AG04450 (cell line): ENCODE results near the gene MPP3. TPM values are rescaled to one million over a fixed set of nuclear protein-coding genes. Genes with fewer than 3 reads are reported as not detected.

Experiments
- CTCF ChIA-PET: fragments of 300-600, 350-600 bp; formaldehyde crosslinking; extraction: SDS; loops from one replicate; lab custom pipeline; 2022; ENCODE audit warnings: antibody characterized with exemption, inconsistent platforms; lab: Charles Lee
- POLR2A ChIA-PET: fragments of 350-600 bp; formaldehyde crosslinking; extraction: SDS; loops from one replicate; lab custom pipeline; 2021; ENCODE audit warnings: antibody characterized with exemption, inconsistent platforms; lab: Yijun Ruan, JAX
- DNase-seq: peaks from one replicate; pipeline ENCODE4 v3.0.0-alpha.2; 2011; ENCODE audit warnings: low read depth, low spot score
- H3K27ac ChIP-seq: one replicate; pipeline ENCODE4 v1.5.1; 2012; ENCODE audit warnings: low read depth, low read length, control low read depth
- H3K27me3 ChIP-seq: one replicate; pipeline ENCODE4 v1.6.0; 2012; ENCODE audit warnings: low read length; ENCODE audit not compliant: control insufficient read depth, insufficient read depth
- H3K4me3 ChIP-seq: 2 replicates; pipeline ENCODE4 v1.5.1; 2011; ENCODE audit warnings: mild to moderate bottlenecking, low read depth, low read length, control low read depth
- H3K9me3 ChIP-seq: 2 replicates; pipeline ENCODE4 v1.5.1; 2012; ENCODE audit warnings: low read length; ENCODE audit not compliant: control insufficient read depth, insufficient read depth
- polyA plus RNA-seq: library from polyadenylated mRNA; depleted of rRNA; stranded (reverse); fragments of >200 nt; gene quantifications from 2 replicates; pipeline ENCODE4 v1.2.3, GENCODE V29; 2011
- TF ChIP-seq, protein P1 (sequence below): IDR thresholded peaks from 2 replicates; pipeline ENCODE4 v1.5.1; 2011; ENCODE audit warnings: low read depth, low read length, control low read depth, inconsistent platforms

MPP3 gene
- polyA plus RNA-seq, 1 experiment, result 4.5 TPM

DNA sequence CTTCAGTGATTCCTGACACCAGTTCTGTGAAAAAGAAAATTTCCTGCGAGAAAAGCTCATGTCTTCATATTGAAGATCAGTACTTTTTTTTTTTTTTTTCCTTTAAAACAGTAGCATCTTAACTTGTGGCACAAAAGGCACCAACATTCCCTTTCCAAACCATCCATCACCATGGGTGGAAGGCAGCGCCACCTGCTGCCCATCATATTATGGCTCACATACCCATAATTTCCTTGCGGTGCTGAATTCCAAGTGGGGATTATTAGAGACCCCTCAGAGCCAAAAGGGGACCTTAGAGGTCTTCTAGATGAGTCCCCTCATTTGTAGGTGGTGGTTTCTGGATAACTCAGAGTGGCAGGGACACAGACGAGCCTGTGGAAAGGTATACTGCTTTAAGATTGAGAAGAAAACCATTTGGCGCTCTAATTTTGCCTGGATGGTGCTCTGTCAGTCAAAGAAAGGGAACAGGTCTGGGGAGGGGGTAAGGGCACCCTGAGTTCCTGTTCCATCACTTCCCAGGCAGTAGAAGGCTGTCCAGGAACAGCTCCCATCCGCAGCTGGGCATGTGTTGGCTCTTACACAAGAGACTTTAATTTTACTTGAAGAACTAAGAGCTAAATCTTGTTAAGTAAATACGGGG, 66.4 kb downstream of the MPP3 start:
- Histone ChIP-seq H3K4me3 (no peak overlapping the region), H3K27me3 (no peaks in the 10 kb centered on the region), H3K9me3 (no peaks in the 10 kb centered on the region), H3K27ac (no peak overlapping the region)
- DNase-seq, result no peak
- CTCF ChIA-PET, result interaction anchor here (0.6 to 14.0 kb wide), 43 partner anchors 9 to 1966 kb away, joined by 3 to 515 read pairs (median 4); partner anchors contain the start of gene CD300LG
- TF ChIP-seq, protein P1, sequence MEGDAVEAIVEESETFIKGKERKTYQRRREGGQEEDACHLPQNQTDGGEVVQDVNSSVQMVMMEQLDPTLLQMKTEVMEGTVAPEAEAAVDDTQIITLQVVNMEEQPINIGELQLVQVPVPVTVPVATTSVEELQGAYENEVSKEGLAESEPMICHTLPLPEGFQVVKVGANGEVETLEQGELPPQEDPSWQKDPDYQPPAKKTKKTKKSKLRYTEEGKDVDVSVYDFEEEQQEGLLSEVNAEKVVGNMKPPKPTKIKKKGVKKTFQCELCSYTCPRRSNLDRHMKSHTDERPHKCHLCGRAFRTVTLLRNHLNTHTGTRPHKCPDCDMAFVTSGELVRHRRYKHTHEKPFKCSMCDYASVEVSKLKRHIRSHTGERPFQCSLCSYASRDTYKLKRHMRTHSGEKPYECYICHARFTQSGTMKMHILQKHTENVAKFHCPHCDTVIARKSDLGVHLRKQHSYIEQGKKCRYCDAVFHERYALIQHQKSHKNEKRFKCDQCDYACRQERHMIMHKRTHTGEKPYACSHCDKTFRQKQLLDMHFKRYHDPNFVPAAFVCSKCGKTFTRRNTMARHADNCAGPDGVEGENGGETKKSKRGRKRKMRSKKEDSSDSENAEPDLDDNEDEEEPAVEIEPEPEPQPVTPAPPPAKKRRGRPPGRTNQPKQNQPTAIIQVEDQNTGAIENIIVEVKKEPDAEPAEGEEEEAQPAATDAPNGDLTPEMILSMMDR, result peak; percentile 82
- POLR2A ChIA-PET, result interaction anchor here (0.5 to 1.2 kb wide), 2 partner anchors 12 to 80 kb away, joined by 3 read pairs; partner anchors contain the start of gene DUSP3

DNA sequence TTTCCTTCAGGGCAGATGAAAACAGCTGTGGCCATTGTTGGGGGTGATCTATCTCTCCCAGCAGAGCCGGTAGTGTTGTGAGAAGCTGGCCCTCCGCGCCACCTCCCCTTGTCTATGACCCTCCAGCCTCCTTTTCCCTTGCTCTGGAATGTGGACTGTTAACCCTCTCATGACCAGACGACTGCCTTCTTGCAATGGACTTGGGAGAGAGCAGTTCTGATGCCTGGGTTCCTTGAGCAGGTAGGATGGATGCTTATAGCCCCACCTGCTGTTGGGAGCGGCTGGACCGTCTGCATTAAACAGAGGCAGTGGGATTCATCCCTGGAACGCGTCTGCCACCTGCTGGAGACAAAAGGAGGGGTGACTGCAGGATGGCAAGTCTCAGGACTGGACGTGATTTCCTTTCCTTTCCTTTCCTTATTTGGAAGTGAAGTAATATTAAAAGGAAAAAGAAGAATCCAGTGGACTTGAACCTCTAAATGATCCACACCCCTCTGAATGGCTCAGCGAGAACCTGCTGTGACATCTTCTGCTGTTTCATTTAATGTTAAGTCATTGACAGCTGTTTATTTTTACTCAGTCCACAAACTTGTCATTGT, 72.6 kb downstream of the MPP3 start:
- ChIA-PET POLR2A (interaction anchor here (0.6 to 1.7 kb wide), 2 partner anchors 66 to 1658 kb away, joined by 4 to 8 read pairs; no protein-coding TSS in a partner anchor), CTCF (interaction anchor here (0.6 to 14.0 kb wide), 23 partner anchors 10 to 224 kb away, joined by 3 to 515 read pairs (median 5); partner anchors contain the start of gene CD300LG)
- no peak overlapping the region for H3K27ac ChIP-seq
- TF ChIP-seq, protein P1, result peak; percentile 100
- H3K27me3 ChIP-seq, result peaks cover 29% of the 10 kb centered on the region
- no peak overlapping the region for H3K4me3 ChIP-seq
- H3K9me3 ChIP-seq, result no peaks in the 10 kb centered on the region
- peak; percentile 86 for DNase-seq

DNA sequence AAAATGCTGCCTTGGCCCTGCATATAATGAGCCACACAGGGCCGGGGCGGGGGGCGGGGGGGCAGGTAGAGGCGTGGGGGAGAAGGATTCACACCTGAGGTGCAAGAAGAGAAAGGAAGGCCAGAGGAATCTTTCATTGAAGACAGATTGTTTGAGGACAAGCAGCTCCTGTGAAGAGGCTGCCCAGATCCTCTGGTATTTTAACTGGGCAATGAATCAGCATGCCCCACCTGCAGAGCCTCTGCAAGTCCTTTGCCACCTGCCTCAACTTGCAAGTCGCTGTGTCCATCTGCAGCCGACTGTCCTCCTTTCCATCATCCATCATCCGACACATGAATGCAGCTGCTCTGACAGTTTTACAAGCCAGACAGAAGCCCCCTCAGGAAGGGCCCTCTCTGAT, 73.1 kb downstream of the MPP3 start:
- H3K9me3 ChIP-seq, result no peaks in the 10 kb centered on the region

DNA sequence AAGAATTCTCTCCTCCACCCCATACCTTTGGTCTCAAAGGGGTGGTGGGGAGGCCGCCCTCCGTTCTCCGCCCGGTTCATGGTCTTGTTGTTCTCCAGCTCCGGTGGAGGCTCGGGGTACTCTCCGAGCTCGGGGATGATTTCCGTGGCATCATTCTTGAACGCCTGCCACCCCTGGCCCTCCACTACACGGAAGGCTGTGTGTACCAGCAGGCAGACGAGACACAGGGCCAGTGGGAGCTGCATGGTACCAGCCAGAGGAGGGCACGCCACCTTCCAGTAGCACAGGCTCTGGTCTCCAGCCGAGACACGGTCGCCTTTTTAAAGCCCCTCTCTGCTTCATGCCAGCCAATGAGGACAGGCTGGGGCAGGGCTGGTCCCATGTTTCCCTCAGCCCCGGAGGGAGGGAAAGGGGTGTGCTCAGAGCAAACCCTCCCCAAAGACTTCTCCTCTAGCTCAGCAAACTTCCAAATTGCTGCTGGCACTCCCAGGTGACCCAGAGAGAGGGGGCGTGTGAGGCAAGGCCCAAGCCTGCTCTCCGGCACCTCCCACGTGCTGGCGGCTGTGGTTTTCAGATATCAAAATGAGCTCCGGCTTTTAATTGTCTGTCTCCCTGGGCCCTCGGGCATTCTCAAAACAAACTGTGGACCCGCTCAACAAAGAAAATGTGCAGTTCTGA, 74.3 kb downstream of the MPP3 start, which contains the start of gene SOST:
Gene SOST (minus strand): TSS at position 295 of the 678 bp plus-strand sequence. CDS start 50 bp downstream, at position 245.
- Histone ChIP-seq H3K27me3 (peaks cover 33% of the 10 kb centered on the region), H3K4me3 (no peak within 1 kb of the TSS), H3K9me3 (no peaks in the 10 kb centered on the region), H3K27ac (peak within 1 kb of the TSS; percentile 11)
- POLR2A ChIA-PET, result interaction anchor here (0.8 kb wide), 1 partner anchor 25 kb away, joined by 3 read pairs; no protein-coding TSS in a partner anchor
- DNase-seq, result no peak
- CTCF ChIA-PET, result interaction anchor here (0.6 to 14.0 kb wide), 5 partner anchors 9 to 186 kb away, joined by 3 to 515 read pairs (median 6); no protein-coding TSS in a partner anchor
- TF ChIP-seq, protein P1, result no peak

More for the DNA sequence above, 73.1 kb downstream of the MPP3 start:
- no peak for DNase-seq
- Histone ChIP-seq H3K4me3 (no peak overlapping the region), H3K27ac (no peak overlapping the region), H3K27me3 (peaks cover 32% of the 10 kb centered on the region)
- ChIA-PET CTCF (interaction anchor here (0.6 to 14.0 kb wide), 16 partner anchors 11 to 184 kb away, joined by 3 to 515 read pairs (median 6); partner anchors contain the start of gene CD300LG), POLR2A (interaction anchor here (0.6 to 1.7 kb wide), 3 partner anchors 66 to 1658 kb away, joined by 3 to 8 read pairs (median 4); no protein-coding TSS in a partner anchor)
- TF ChIP-seq, protein P1, result no peak
